GM12878 (cell line): ENCODE data around the gene CDK5RAP3. TPM values are rescaled to one million over a fixed set of nuclear protein-coding genes. Genes with fewer than 3 reads are reported as not detected.

Experiments used
- ATAC-seq: fragments of 200-7000 bp; cut with Tn5 transposase; 3 replicates; pipeline ENCODE4 v1.9.1; 2020; ENCODE audit warnings: mild to moderate bottlenecking, moderate library complexity
- BruUV-seq: library from RNA; stranded (reverse); fragments of 400-500 nt; replicated peaks from 2 replicates; lab custom pipeline; 2021; lab: Mats Ljungman, UMichigan
- CTCF ChIA-PET: fragments of 300-600 bp; sonication (Branson Sonifier 250); formaldehyde crosslinking; extraction: SDS; loops from one replicate; lab custom pipeline; 2021; ENCODE audit warnings: inconsistent platforms; lab: Yijun Ruan, JAX
- POLR2A ChIA-PET: fragments of 350-600 bp; formaldehyde crosslinking; extraction: SDS; loops from one replicate; lab custom pipeline; 2021; ENCODE audit warnings: inconsistent platforms; lab: Charles Lee
- RAD21 ChIA-PET: fragments of 300-600 bp; sonication (Branson Sonifier 250); formaldehyde crosslinking; loops from one replicate; lab custom pipeline; 2023; ENCODE audit warnings: antibody characterized with exemption; ENCODE audit not compliant: unreplicated experiment; lab: Charles Lee
- SMC1A ChIA-PET: fragments of 300-600 bp; sonication (Branson Sonifier 250); formaldehyde crosslinking; loops from one replicate; lab custom pipeline; 2023; ENCODE audit not compliant: unreplicated experiment, uncharacterized antibody; lab: Charles Lee
- DNase-seq: peaks from one replicate; pipeline ENCODE4 v3.0.0-alpha.2; 2011; ENCODE audit warnings: low read depth, low spot score
- FAIRE-seq: peaks from 3 replicates; lab custom pipeline; 2011; peaks lifted over from hg19 to GRCh38; lab: Jason Lieb, UNC
- H2AFZ ChIP-seq: 2 replicates; pipeline ENCODE4 v1.6.0; 2011; ENCODE audit warnings: low read depth, low read length, control low read depth; ENCODE audit not compliant: control insufficient read depth
- H3K27ac ChIP-seq: 2 replicates; pipeline ENCODE4 v1.5.1; 2011; ENCODE audit warnings: control low read depth; ENCODE audit not compliant: control insufficient read depth, insufficient read depth
- H3K27me3 ChIP-seq, 2 experiments: replicated peaks in 1 of 2; 2 replicates each; pipeline versions ENCODE4 v1.6.0 to v1.6.1; 2011; ENCODE audit warnings: low read length in 1 of 2; ENCODE audit not compliant: control insufficient read depth in 2 of 2, insufficient read depth in 2 of 2
- H3K36me3 ChIP-seq, 2 experiments: 2 replicates each; pipeline ENCODE4 v1.5.1; 2011; ENCODE audit warnings: low read length in 1 of 2; ENCODE audit not compliant: control insufficient read depth in 2 of 2, insufficient read depth in 2 of 2
- H3K4me1 ChIP-seq: 2 replicates; pipeline ENCODE4 v1.6.1; 2011; ENCODE audit warnings: mild to moderate bottlenecking, low read length, moderate library complexity, mixed read lengths; ENCODE audit not compliant: control insufficient read depth, insufficient read depth
- H3K4me2 ChIP-seq: 2 replicates; pipeline ENCODE4 v1.6.0; 2011; ENCODE audit warnings: control low read depth; ENCODE audit not compliant: control insufficient read depth, insufficient read depth
- H3K4me3 ChIP-seq: fragments of 200-600 bp; sonication (generic); 2 replicates; pipeline ENCODE4 v1.5.1; 2016
- H3K79me2 ChIP-seq: 2 replicates; pipeline ENCODE4 v1.6.0; 2011; ENCODE audit warnings: low read length; ENCODE audit not compliant: control insufficient read depth, insufficient read depth
- H3K9ac ChIP-seq: 2 replicates; pipeline ENCODE4 v1.8.0; 2011; ENCODE audit warnings: low read length, control low read depth, mixed read lengths; ENCODE audit not compliant: control insufficient read depth, insufficient read depth
- H3K9me3 ChIP-seq: replicated peaks from 3 replicates; pipeline ENCODE4 v1.5.1; 2011; ENCODE audit warnings: mild to moderate bottlenecking, low read length; ENCODE audit not compliant: control insufficient read depth, insufficient read depth
- H4K20me1 ChIP-seq: 2 replicates; pipeline ENCODE4 v1.6.0; 2011; ENCODE audit not compliant: control insufficient read depth, insufficient read depth
- CBX3 ChIP-seq: fragments of 200-600 bp; sonication (generic); IDR thresholded peaks from 2 replicates; pipeline ENCODE4 v1.6.1; 2016; ENCODE audit warnings: low read depth, borderline replicate concordance
- EZH2 ChIP-seq: IDR thresholded peaks from 2 replicates; pipeline ENCODE4 v1.6.1; 2012; ENCODE audit warnings: low read depth, mild to moderate bottlenecking, control low read depth, inconsistent platforms, low read length, borderline replicate concordance; ENCODE audit not compliant: control insufficient read depth
- GATAD2B ChIP-seq: fragments of 450-650 bp; conservative IDR thresholded peaks from 2 replicates; pipeline ENCODE4 v1.6.1; 2017; ENCODE audit warnings: low read depth, mild to moderate bottlenecking, moderate library complexity
- IKZF1 ChIP-seq: fragments of 450-650 bp; conservative IDR thresholded peaks from 2 replicates; pipeline ENCODE4 v1.6.1; 2017; ENCODE audit warnings: antibody characterized with exemption, mild to moderate bottlenecking
- JUND ChIP-seq: IDR thresholded peaks from 2 replicates; pipeline ENCODE4 v1.6.1; 2012; ENCODE audit warnings: low read depth, mild to moderate bottlenecking, low read length, improper control_type of control experiment, moderate library complexity
- MTA3 ChIP-seq: IDR thresholded peaks from 2 replicates; pipeline ENCODE4 v1.6.1; 2012; ENCODE audit warnings: low read length, inconsistent platforms, borderline replicate concordance
- PKNOX1 ChIP-seq: fragments of 450-650 bp; IDR thresholded peaks from 2 replicates; pipeline ENCODE4 v1.6.1; 2016; ENCODE audit warnings: mild to moderate bottlenecking
- POU2F2 ChIP-seq: IDR thresholded peaks from 3 replicates; pipeline ENCODE4 v1.6.1; 2011; ENCODE audit warnings: low read depth, mild to moderate bottlenecking, low read length, borderline replicate concordance
- SUPT20H ChIP-seq: IDR thresholded peaks from 2 replicates; pipeline ENCODE4 v1.6.1; 2011; ENCODE audit warnings: low read depth, mild to moderate bottlenecking, low read length, moderate library complexity, borderline replicate concordance; ENCODE audit not compliant: control insufficient read depth
- USF2 ChIP-seq: IDR thresholded peaks from 2 replicates; pipeline ENCODE4 v1.6.1; 2011; ENCODE audit warnings: low read depth, low read length, improper control_type of control experiment, borderline replicate concordance
- ZNF24 ChIP-seq: fragments of 450-650 bp; IDR thresholded peaks from 2 replicates; pipeline ENCODE4 v1.6.1; 2017; ENCODE audit warnings: antibody characterized with exemption, mild to moderate bottlenecking
- WGBS: methylation state at CpG from one replicate; pipeline ENCODE4 v1.1.6; 2016; ENCODE audit warnings: low lambda C conversion rate; ENCODE audit not compliant: insufficient replicate concordance, insufficient coverage; ENCODE audit errors: missing lambda C conversion rate; 5-methylcytosine and 5-hydroxymethylcytosine counted together
- in situ Hi-C: fragments of 300-500 bp; cut with MboI; formaldehyde crosslinking; loops from 9 replicates; pipeline ENCODE4 v1.14.3; 2018; ENCODE audit warnings: mixed read lengths
- intact Hi-C: fragments of 100-400 bp; cut with micrococcal nuclease; formaldehyde crosslinking; loops from one replicate; pipeline ENCODE4 v1.14.2; 2022; ENCODE audit not compliant: unreplicated experiment
- polyA plus RNA-seq, 11 experiments: library from polyadenylated mRNA; depleted of rRNA in 4 of 11; unstranded in 6 of 11; stranded (reverse) in 5 of 11; fragments of >200 nt; fragmentation: Nextera tagmentation in 4 of 11; fragmentation: Illumina TruSeq in 1 of 11; extraction: Ambion mirVana in 4 of 11; extraction: Trizol in 1 of 11; gene quantifications; 1 replicate in 1 of 11; 2 replicates in 10 of 11; pipeline versions ENCODE4 v1.2.1 to v1.2.3, GENCODE V29; 2011 to 2016; ENCODE audit warnings: inconsistent platforms in 2 of 11, missing spikeins in 2 of 11, low read depth in 1 of 11
- total RNA-seq, 4 experiments: library from RNA; depleted of rRNA in 3 of 4; stranded (reverse); fragments of >200 nt in 3 of 4; fragmentation: Illumina TruSeq in 1 of 4; extraction: Trizol in 1 of 4; gene quantifications; 2 replicates each; pipeline versions ENCODE4 v1.2.1 to v1.2.3, GENCODE V29; 2013 to 2021
- TF ChIP-seq, protein P1 (sequence below): fragments of 450-650 bp; formaldehyde crosslinking; IDR thresholded peaks from 2 replicates; pipeline ENCODE4 v1.4.0; 2020; ENCODE audit warnings: mild to moderate bottlenecking, moderate library complexity

The CDK5RAP3 gene
- total and polyA plus RNA-seq, 10 of the 15 experiments (the other 5 are each of a cell fraction or from before 2014, with no cell fraction given) = 69.4 to 237 (median 160) TPM

DNA sequence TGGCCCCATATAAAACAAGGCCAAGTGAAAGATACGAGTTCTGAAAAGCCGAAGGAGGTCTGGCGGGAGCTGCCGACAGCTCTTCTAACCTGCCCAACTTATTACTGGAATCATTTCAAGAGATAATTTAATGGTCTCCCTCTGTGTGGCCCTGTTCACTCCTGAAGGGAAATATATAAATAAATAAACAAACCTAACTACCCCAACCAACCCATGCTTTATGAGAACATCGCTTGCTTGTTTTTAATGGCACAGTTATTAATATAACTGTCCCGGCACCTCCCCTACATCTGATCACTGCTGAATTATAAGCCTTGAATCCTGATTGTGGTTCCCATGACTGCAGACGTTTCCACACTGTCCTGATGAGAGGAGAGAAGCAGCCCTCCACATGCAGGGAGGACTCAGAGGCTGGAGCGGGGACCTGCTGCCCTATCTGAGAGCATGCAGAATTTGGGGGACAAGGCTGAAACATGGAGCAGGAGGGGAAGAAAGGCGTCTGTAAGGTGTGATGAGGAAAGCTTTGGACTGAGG lies 22.2 kb downstream of the CDK5RAP3 start (continued):
- TF ChIP-seq, protein P1, sequence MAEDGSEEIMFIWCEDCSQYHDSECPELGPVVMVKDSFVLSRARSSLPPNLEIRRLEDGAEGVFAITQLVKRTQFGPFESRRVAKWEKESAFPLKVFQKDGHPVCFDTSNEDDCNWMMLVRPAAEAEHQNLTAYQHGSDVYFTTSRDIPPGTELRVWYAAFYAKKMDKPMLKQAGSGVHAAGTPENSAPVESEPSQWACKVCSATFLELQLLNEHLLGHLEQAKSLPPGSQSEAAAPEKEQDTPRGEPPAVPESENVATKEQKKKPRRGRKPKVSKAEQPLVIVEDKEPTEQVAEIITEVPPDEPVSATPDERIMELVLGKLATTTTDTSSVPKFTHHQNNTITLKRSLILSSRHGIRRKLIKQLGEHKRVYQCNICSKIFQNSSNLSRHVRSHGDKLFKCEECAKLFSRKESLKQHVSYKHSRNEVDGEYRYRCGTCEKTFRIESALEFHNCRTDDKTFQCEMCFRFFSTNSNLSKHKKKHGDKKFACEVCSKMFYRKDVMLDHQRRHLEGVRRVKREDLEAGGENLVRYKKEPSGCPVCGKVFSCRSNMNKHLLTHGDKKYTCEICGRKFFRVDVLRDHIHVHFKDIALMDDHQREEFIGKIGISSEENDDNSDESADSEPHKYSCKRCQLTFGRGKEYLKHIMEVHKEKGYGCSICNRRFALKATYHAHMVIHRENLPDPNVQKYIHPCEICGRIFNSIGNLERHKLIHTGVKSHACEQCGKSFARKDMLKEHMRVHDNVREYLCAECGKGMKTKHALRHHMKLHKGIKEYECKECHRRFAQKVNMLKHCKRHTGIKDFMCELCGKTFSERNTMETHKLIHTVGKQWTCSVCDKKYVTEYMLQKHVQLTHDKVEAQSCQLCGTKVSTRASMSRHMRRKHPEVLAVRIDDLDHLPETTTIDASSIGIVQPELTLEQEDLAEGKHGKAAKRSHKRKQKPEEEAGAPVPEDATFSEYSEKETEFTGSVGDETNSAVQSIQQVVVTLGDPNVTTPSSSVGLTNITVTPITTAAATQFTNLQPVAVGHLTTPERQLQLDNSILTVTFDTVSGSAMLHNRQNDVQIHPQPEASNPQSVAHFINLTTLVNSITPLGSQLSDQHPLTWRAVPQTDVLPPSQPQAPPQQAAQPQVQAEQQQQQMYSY = no peak
- TF ChIP-seq EZH2 (no peak), ZNF24 (no peak), IKZF1 (no peak), MTA3 (no peak), USF2 (no peak), GATAD2B (no peak)

DNA sequence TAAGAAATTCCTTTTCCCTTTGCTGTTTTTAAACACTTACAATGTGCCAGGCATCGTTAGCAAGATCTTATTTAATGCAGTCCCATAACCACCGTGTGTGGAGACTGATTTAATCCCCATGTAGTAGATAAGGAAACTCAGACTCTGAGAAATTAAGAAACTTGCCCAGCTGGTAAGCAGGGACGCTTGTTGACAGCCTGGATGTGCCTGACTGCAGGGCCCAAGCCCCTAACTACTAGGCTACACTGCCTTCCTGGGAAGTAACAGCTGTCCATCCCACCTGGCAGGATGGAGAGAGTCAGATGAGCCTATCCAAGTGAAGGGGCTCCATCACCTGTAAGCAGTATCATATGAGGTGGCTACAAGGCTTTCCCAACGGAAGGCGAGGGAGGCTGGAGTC lies 23.1 kb downstream of the CDK5RAP3 start:
- CTCF ChIA-PET = interaction anchor here (1.2 to 2.8 kb wide), 6 partner anchors 10 to 47 kb away, joined by 5 to 13 read pairs (median 6); no protein-coding TSS in a partner anchor
- TF ChIP-seq CBX3 = no peak
- no peak for TF ChIP-seq JUND
- TF ChIP-seq PKNOX1 = no peak
- no peak for TF ChIP-seq SUPT20H
- TF ChIP-seq, protein P1 = no peak
- TF ChIP-seq POU2F2 = no peak

More for the DNA sequence above, 23.1 kb downstream of the CDK5RAP3 start:
- in situ Hi-C loops = no loop called here
- Histone ChIP-seq H3K4me3 (no peak overlapping the region), H3K9me3 (no peaks in the 10 kb centered on the region), H3K36me3 (no peaks in the 10 kb centered on the region), H4K20me1 (no peaks in the 10 kb centered on the region), H2AFZ (no peak overlapping the region), H3K27me3 (no peaks in the 10 kb centered on the region), H3K79me2 (no peaks in the 10 kb centered on the region), H3K27ac (no peak overlapping the region), H3K9ac (no peak overlapping the region), H3K4me1 (peaks cover 10% of the 10 kb centered on the region), H3K4me2 (no peak overlapping the region)
- SMC1A ChIA-PET = interaction anchor here (0.6 to 1.6 kb wide), 6 partner anchors 9 to 103 kb away, joined by 3 to 6 read pairs (median 3); no protein-coding TSS in a partner anchor
- no peak for ATAC-seq
- intact Hi-C loops = no loop called here
- no peak for DNase-seq
- no TSS peak for BruUV-seq
- WGBS = 39% methylated on average over 5 of the region's 5 CpGs
- FAIRE-seq = no peak
- POLR2A ChIA-PET = interaction anchor here (0.6 kb wide), 1 partner anchor 25 kb away, joined by 3 read pairs; no protein-coding TSS in a partner anchor
- RAD21 ChIA-PET = interaction anchor here (1.2 to 2.2 kb wide), 3 partner anchors 8 to 44 kb away, joined by 3 to 6 read pairs (median 6); no protein-coding TSS in a partner anchor
